Transverse colon (tissue), 4 donors: ENCODE results near the gene SASH1. TPM values are rescaled to one million over a fixed set of nuclear protein-coding genes. Genes with fewer than 3 reads are reported as not detected.

Source experiments
- DNase-seq: peaks from one replicate; pipeline ENCODE4 v3.0.0-alpha.2; 2019
- H3K27ac ChIP-seq, 4 donors: fragments of 200-600 bp; sonication (generic); 2 replicates each; pipeline ENCODE4 v1.5.1; 2016 to 2018; ENCODE audit warnings: inconsistent platforms in 4 of 4
- H3K27me3 ChIP-seq: fragments of 200-600 bp; sonication (generic); 2 replicates; pipeline ENCODE4 v1.5.1; 2017; ENCODE audit warnings: inconsistent platforms
- H3K36me3 ChIP-seq, 4 donors: fragments of 200-600 bp; sonication (generic); 2 replicates each; pipeline ENCODE4 v1.5.1; 2017 to 2019; ENCODE audit warnings: inconsistent platforms in 4 of 4
- H3K4me1 ChIP-seq, 4 donors: fragments of 200-600 bp; sonication (generic); 2 replicates each; pipeline ENCODE4 v1.5.1; 2017 to 2020; ENCODE audit warnings: inconsistent platforms in 4 of 4
- H3K4me3 ChIP-seq, 4 donors: fragments of 200-600 bp; sonication (generic); 1 replicate in 1 of 4; 2 replicates in 3 of 4; pipeline versions ENCODE4 v1.5.1 to v1.6.1; 2017 to 2019; ENCODE audit warnings: inconsistent platforms in 4 of 4
- H3K9me3 ChIP-seq, 2 donors: fragments of 200-600 bp; sonication (generic); 2 replicates each; pipeline ENCODE4 v1.5.1; 2017 to 2019; ENCODE audit warnings: inconsistent platforms in 2 of 2
- EP300 ChIP-seq: sonication (generic); formaldehyde crosslinking; IDR thresholded peaks from one replicate; pipeline ENCODE4 v1.6.1; 2017; ENCODE audit warnings: antibody characterized with exemption, low read depth
- POLR2A ChIP-seq: fragments of 450-650 bp; IDR thresholded peaks from one replicate; pipeline ENCODE4 v1.6.1; 2016; ENCODE audit warnings: antibody characterized with exemption, mild to moderate bottlenecking, moderate library complexity
- POLR2AphosphoS5 ChIP-seq, 3 donors: sonication (generic); formaldehyde crosslinking; IDR thresholded peaks; one replicate each; pipeline ENCODE4 v1.6.1; 2016; ENCODE audit warnings: antibody characterized with exemption in 3 of 3
- WGBS, 2 donors: methylation state at CpG; one replicate each; pipeline ENCODE4 v1.1.5; 2018; ENCODE audit warnings: low coverage in 1 of 2; 5-methylcytosine and 5-hydroxymethylcytosine counted together
- in situ Hi-C, 4 donors: fragments of 200-750 bp; cut with MboI; loops; one replicate each; pipeline versions ENCODE4 v1.15.0 to v1.15.1; 2017; ENCODE audit warnings: low sequenced_read_pairs in 3 of 4, low pct_ligation_motif_present in 1 of 4, low pct_unique_long_range_greater_than_20kb in 1 of 4
- intact Hi-C: fragments of 100-400 bp; cut with DNase I; formaldehyde crosslinking; loops from one replicate; pipeline ENCODE4 v1.15.1; 2023; ENCODE audit warnings: low total_unique reads
- small RNA-seq, 4 donors: library from RNA; depleted of rRNA; stranded (forward); fragments of <200 nt; gene quantifications; one replicate each; pipeline ENCODE3, GENCODE V24; 2016
- total RNA-seq, 4 donors: library from RNA; depleted of rRNA; stranded (reverse); fragments of >200 nt; gene quantifications; one replicate each; pipeline ENCODE4 v1.1.0, GENCODE V29; 2016
- TF ChIP-seq, protein P1 (sequence below), 5 experiments: fragments of 200-600 bp in 3 of 5; fragments of 450-650 bp in 2 of 5; sonication (generic) in 3 of 5; IDR thresholded peaks; 1 replicate in 2 of 5; 2 replicates in 3 of 5; pipeline ENCODE4 v1.5.1; 2016 to 2017; ENCODE audit warnings: antibody characterized with exemption in 5 of 5, inconsistent platforms in 3 of 5, mild to moderate bottlenecking in 2 of 5, moderate library complexity in 1 of 5

The SASH1 gene
- total RNA-seq, 4 donors from 2014 or later, result 16.5 to 71.6 (median 28.7) TPM

DNA sequence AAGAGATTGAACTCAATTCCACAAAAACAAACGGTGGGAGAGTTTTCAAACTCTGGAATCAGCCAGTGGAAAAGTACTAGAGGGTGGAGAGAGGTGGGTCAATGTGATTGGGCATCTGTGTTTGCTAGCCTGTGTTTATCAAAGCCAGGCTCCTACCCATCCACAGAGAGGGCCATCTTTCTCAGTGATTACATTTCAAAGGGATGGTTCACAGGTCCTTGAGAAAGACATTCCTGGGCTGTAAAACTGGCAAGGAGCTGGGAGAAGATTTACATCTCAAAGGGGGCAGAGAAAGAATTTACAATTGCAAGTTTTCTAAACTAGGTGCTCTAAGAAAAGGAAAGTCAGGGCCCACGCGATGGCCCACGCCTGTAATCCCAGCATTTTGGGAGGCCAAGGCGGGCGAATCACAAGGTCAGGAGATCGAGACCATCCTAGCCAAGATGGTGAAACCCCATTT, 257.4 kb downstream of the SASH1 start:
- no peak for DNase-seq
- TF ChIP-seq POLR2AphosphoS5 (IDR thresholded peaks at IDR 0.05) (peak in 2 of 3 donors; percentile 60 to 63), POLR2A (no peak), EP300 (no peak)
- TF ChIP-seq, protein P1, sequence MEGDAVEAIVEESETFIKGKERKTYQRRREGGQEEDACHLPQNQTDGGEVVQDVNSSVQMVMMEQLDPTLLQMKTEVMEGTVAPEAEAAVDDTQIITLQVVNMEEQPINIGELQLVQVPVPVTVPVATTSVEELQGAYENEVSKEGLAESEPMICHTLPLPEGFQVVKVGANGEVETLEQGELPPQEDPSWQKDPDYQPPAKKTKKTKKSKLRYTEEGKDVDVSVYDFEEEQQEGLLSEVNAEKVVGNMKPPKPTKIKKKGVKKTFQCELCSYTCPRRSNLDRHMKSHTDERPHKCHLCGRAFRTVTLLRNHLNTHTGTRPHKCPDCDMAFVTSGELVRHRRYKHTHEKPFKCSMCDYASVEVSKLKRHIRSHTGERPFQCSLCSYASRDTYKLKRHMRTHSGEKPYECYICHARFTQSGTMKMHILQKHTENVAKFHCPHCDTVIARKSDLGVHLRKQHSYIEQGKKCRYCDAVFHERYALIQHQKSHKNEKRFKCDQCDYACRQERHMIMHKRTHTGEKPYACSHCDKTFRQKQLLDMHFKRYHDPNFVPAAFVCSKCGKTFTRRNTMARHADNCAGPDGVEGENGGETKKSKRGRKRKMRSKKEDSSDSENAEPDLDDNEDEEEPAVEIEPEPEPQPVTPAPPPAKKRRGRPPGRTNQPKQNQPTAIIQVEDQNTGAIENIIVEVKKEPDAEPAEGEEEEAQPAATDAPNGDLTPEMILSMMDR (IDR thresholded peaks at IDR 0.05), result no peak
- Histone ChIP-seq H3K27ac (peak overlapping the region in 3 of 4 donors; percentile 35 to 69 (median 39)), H3K4me1 (no peaks in the 10 kb centered on the region), H3K36me3 (no peaks in the 10 kb centered on the region), H3K27me3 (no peaks in the 10 kb centered on the region), H3K4me3 (no peak overlapping the region), H3K9me3 (no peaks in the 10 kb centered on the region)
- in situ Hi-C loops, result loop anchor here in 1 of 4 donors (25.0 kb wide), 1 partner anchor 362 kb away; no protein-coding TSS in a partner anchor
- intact Hi-C loops, result no loop called here
- 22 to 73% methylated on average over 1 to 7 of the region's 7 CpGs for WGBS, 2 donors

Small RNA genes within 50 kb of the gene (small RNA-seq; reads per million reads assigned to genes)
- 0 reads per million in 4 donors for gene SNRPEP6
